GM10266 (cell line): Measurements from ENCODE around the gene RFX4.

ENCODE experiments used
- DNase-seq: peaks from one replicate; pipeline ENCODE4 v3.0.0; 2012; ENCODE audit errors: extremely low spot score
- TF ChIP-seq, protein P1 (sequence below): IDR thresholded peaks from 2 replicates; pipeline ENCODE4 v1.5.1; 2012; ENCODE audit warnings: mild to moderate bottlenecking, low read depth; ENCODE audit not compliant: control insufficient read depth, insufficient read depth; ENCODE audit errors: missing control alignments

RFX4 gene

GRCh38 chr12:106710143-106710893, 127.5 kb downstream of the RFX4 start:
- DNase-seq, result no peak

DNA sequence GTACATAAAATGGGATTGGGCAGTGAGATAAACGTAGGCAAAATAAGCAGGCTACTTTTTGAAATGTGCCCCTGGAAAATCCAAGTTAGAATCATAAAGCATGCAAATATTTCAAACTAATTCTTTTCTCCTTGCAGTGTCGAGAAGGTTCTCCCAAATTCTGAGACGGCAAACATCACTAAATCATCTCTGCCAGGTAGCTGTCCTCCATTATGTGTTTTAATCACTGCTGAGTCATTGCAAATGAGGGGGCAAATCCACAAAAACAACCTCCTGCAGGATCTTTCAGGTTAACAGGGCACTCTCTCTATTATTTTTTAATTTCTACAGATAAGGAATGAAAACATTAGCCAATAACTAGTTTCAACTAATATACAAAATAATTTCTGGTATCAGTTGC, 128.5 kb downstream of the RFX4 start:
- TF ChIP-seq, protein P1, sequence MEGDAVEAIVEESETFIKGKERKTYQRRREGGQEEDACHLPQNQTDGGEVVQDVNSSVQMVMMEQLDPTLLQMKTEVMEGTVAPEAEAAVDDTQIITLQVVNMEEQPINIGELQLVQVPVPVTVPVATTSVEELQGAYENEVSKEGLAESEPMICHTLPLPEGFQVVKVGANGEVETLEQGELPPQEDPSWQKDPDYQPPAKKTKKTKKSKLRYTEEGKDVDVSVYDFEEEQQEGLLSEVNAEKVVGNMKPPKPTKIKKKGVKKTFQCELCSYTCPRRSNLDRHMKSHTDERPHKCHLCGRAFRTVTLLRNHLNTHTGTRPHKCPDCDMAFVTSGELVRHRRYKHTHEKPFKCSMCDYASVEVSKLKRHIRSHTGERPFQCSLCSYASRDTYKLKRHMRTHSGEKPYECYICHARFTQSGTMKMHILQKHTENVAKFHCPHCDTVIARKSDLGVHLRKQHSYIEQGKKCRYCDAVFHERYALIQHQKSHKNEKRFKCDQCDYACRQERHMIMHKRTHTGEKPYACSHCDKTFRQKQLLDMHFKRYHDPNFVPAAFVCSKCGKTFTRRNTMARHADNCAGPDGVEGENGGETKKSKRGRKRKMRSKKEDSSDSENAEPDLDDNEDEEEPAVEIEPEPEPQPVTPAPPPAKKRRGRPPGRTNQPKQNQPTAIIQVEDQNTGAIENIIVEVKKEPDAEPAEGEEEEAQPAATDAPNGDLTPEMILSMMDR, result no peak
- DNase-seq, result no peak

More at GRCh38 chr12:106710143-106710893, 127.5 kb downstream of the RFX4 start:
- TF ChIP-seq, protein P1, result no peak

DNA sequence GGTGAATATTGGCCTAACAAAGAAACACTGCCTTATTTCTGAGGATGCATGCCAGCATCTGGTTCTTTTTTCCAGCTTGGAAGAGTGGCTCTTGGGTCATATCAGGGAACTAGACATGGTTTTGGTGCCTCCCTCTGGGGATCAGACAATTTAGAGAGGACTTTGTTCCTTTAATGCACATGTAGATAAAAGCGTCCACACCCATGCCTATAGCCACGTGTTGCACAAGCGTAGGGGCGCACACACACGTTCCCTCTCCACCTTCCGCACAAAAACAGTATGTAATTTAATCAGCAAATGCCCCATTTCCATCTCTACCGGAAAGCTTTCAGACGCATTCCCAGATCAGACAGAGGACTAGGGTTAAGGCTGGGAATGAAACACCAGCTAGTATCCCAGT, 130.0 kb downstream of the RFX4 start:
- DNase-seq, result no peak
- TF ChIP-seq, protein P1, result no peak

GRCh38 chr12:106714926-106715325, 132.1 kb downstream of the RFX4 start:
- TF ChIP-seq, protein P1, result no peak
- DNase-seq, result no peak

DNA sequence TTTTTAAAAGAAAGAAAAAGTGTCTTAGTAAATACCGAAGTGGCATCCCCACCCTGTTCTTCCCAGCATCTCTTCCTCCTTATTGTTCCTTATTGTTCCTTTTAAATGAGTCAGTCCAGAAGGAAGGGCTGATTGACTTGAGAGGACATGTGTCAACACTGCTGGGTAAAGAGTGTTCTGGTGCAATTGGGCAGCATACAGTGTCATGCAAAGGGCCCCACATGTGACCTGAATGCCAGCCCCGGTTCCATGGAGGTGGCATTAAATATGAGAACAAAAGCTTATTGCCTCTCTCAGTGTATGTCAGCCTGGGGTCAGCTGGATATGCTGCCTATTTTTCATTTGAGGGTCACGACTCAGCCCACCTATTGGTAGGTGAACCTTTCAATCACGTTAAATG, 132.8 kb downstream of the RFX4 start:
- TF ChIP-seq, protein P1, result no peak
- DNase-seq, result no peak

DNA sequence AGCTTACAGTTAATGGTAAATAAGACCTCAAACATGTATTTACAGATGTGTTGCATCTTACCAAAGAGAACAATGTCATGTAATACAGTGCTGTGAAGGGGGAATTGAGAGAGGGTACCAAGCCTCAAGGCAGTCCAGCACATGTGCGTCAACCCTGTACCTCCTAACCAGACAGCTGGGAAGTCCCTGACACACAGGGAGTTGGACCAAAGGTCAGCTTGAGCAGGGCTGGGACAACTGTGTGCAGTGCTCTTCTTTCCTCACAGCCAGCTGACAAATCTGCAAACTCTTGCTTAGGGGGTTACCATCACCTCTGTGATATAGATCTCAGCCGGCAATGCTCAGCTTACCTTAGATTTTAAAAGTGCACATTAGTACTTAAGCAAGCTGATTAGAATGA, 134.9 kb downstream of the RFX4 start:
- TF ChIP-seq, protein P1, result no peak
- no peak for DNase-seq

DNA sequence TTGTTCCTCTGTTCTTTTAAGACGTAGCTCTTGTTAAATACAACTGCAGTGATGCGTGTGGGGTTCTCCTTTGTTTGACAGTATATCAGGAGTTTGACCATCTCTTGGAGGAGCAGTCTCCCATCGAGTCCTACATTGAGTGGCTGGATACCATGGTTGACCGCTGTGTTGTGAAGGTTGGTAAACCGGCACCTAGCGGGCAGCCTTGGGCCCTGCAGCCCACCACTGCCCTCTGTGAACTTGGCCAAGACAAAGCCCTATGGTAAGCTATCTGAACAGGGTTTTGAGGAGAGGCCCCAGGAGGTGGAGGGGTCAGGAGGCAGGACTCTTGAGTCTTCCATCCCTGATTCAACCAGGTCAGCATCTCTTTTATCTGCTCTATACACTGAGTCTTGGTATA, 137.1 kb downstream of the RFX4 start:
- DNase-seq, result no peak
- TF ChIP-seq, protein P1, result no peak
